ENCODE measurements around the gene GNG4. TPM values are rescaled to one million over a fixed set of nuclear protein-coding genes. Genes with fewer than 3 reads are reported as not detected.

GNG4 gene
- total and polyA plus RNA-seq, 2 donors (not counting 1 experiment from before 2014, with no cell fraction given), result 0.52 TPM; not detected in 1

GRCh38 chr1:235628316-235629005, 21.1 kb downstream of the GNG4 start:
- Histone ChIP-seq H3K4me3 (ENCODE audit: control extremely low read depth in 1 of 5, extremely low read depth in 1 of 5, insufficient read depth in 1 of 5, low read depth in 2 of 5, low read length in 4 of 5) (no peak overlapping the region), H3K9me3 (ENCODE audit: control extremely low read depth in 1 of 3, control insufficient read depth in 2 of 3, insufficient read depth in 1 of 3, low read length in 2 of 3) (no peaks in the 10 kb centered on the region), H2AFZ (ENCODE audit: insufficient read depth, low read depth, low read length, poor library complexity, severe bottlenecking) (no peak overlapping the region), H3K4me2 (replicated peaks; ENCODE audit: low read depth, low read length, poor library complexity, severe bottlenecking) (no peak overlapping the region), H3K9ac (ENCODE audit: low read length) (no peak overlapping the region), H3K4me1 (ENCODE audit: control insufficient read depth in 2 of 2, insufficient read depth in 2 of 2, low read length in 2 of 2) (peaks cover 6 to 7% of the 10 kb centered on the region in 2 donors), H3K27ac (ENCODE audit: low read length in 2 of 2) (no peak overlapping the region), H3K36me3 (replicated peaks in 1 of 2; ENCODE audit: control extremely low read depth in 1 of 2, control insufficient read depth in 1 of 2, extremely low read depth in 1 of 2, insufficient read depth in 2 of 2, low read length in 1 of 2) (no peaks in the 10 kb centered on the region), H4K20me1 (ENCODE audit: control insufficient read depth, insufficient read depth, low read length, poor library complexity, severe bottlenecking) (no peaks in the 10 kb centered on the region), H3K27me3 (replicated peaks in 1 of 4; ENCODE audit: control extremely low read depth in 1 of 4, control insufficient read depth in 3 of 4, insufficient read depth in 4 of 4, low read length in 3 of 4) (peaks cover 0 to 5% (median 1%) of the 10 kb centered on the region in 4 experiments), H3K79me2 (ENCODE audit: control insufficient read depth, insufficient read depth, low read length) (no peaks in the 10 kb centered on the region)
- H3K9me3 Mint-ChIP-seq (ENCODE audit: insufficient read depth), result no peaks in the 10 kb centered on the region
- DNase-seq (no peak), ATAC-seq (ENCODE audit: low read depth) (no peak)
- 96% methylated on average over 7 of the region's 10 CpGs for WGBS (ENCODE audit: insufficient coverage)
- POLR2A ChIA-PET, result no interaction called here
- peaks cover 10% of the 10 kb centered on the region for H3K4me1 Mint-ChIP-seq
- no peak for TF ChIP-seq EZH2 (IDR thresholded peaks at IDR 0.05; ENCODE audit: borderline replicate concordance, insufficient read depth, low read depth, low read length, poor library complexity, severe bottlenecking)
- no peak for TF ChIP-seq CTCF (IDR thresholded peaks at IDR 0.05)
- H3K4me3 Mint-ChIP-seq, result no peak overlapping the region
- CTCF ChIA-PET, result no interaction called here
- intact Hi-C loops (cut with micrococcal nuclease), result no loop called here
- peaks cover 31% of the 10 kb centered on the region for H3K27me3 Mint-ChIP-seq
- H3K27ac Mint-ChIP-seq, result no peak overlapping the region

- H3K4me3 Mint-ChIP-seq, result no peak overlapping the region
- TF ChIP-seq EZH2 (IDR thresholded peaks at IDR 0.05; ENCODE audit: borderline replicate concordance, insufficient read depth, low read depth, low read length, poor library complexity, severe bottlenecking), result no peak
- no peak for TF ChIP-seq CTCF (IDR thresholded peaks at IDR 0.05)
- peaks cover 21% of the 10 kb centered on the region for H3K27me3 Mint-ChIP-seq
- H3K4me2 ChIP-seq (replicated peaks; ENCODE audit: low read depth, low read length, poor library complexity, severe bottlenecking), result no peak overlapping the region
- H3K27ac Mint-ChIP-seq, result no peak overlapping the region
- intact Hi-C loops (cut with micrococcal nuclease), result no loop called here
- H4K20me1 ChIP-seq (ENCODE audit: control insufficient read depth, insufficient read depth, low read length, poor library complexity, severe bottlenecking), result no peaks in the 10 kb centered on the region
- H3K9me3 ChIP-seq (ENCODE audit: control extremely low read depth in 1 of 3, control insufficient read depth in 2 of 3, insufficient read depth in 1 of 3, low read length in 2 of 3), result no peaks in the 10 kb centered on the region
- no peak overlapping the region for H2AFZ ChIP-seq (ENCODE audit: insufficient read depth, low read depth, low read length, poor library complexity, severe bottlenecking)
- DNase-seq (no peak), ATAC-seq (ENCODE audit: low read depth) (no peak)
- H3K27ac ChIP-seq (ENCODE audit: low read length in 2 of 2), result no peak overlapping the region
- H3K9ac ChIP-seq (ENCODE audit: low read length), result no peak overlapping the region
- no peaks in the 10 kb centered on the region for H3K4me1 ChIP-seq (ENCODE audit: control insufficient read depth in 2 of 2, insufficient read depth in 2 of 2, low read length in 2 of 2)
- peaks cover 0 to 5% (median 1%) of the 10 kb centered on the region in 4 experiments for H3K27me3 ChIP-seq (replicated peaks in 1 of 4; ENCODE audit: control extremely low read depth in 1 of 4, control insufficient read depth in 3 of 4, insufficient read depth in 4 of 4, low read length in 3 of 4)
- H3K79me2 ChIP-seq (ENCODE audit: control insufficient read depth, insufficient read depth, low read length), result no peaks in the 10 kb centered on the region
- H3K4me3 ChIP-seq (ENCODE audit: control extremely low read depth in 1 of 5, extremely low read depth in 1 of 5, insufficient read depth in 1 of 5, low read depth in 2 of 5, low read length in 4 of 5), result no peak overlapping the region
- no peaks in the 10 kb centered on the region for H3K9me3 Mint-ChIP-seq (ENCODE audit: insufficient read depth)
- 100% methylated on average over 1 of the region's 4 CpGs for WGBS (ENCODE audit: insufficient coverage)
- H3K36me3 ChIP-seq (replicated peaks in 1 of 2; ENCODE audit: control extremely low read depth in 1 of 2, control insufficient read depth in 1 of 2, extremely low read depth in 1 of 2, insufficient read depth in 2 of 2, low read length in 1 of 2), result no peaks in the 10 kb centered on the region
- CTCF ChIA-PET, result no interaction called here
- H3K4me1 Mint-ChIP-seq, result no peaks in the 10 kb centered on the region
- POLR2A ChIA-PET, result no interaction called here
Observed at GRCh38 chr1:235625831-235626230, 23.8 kb downstream of the GNG4 start.

All from B cell (primary cell).